CD4-positive, alpha-beta T cell treated with Interferon gamma for 1 hour (primary cell): ENCODE results near the gene RAB38.

ENCODE experiments used
- DNase-seq: peaks from one replicate; pipeline ENCODE4 v3.0.0-alpha.2; 2020

The RAB38 gene

DNA sequence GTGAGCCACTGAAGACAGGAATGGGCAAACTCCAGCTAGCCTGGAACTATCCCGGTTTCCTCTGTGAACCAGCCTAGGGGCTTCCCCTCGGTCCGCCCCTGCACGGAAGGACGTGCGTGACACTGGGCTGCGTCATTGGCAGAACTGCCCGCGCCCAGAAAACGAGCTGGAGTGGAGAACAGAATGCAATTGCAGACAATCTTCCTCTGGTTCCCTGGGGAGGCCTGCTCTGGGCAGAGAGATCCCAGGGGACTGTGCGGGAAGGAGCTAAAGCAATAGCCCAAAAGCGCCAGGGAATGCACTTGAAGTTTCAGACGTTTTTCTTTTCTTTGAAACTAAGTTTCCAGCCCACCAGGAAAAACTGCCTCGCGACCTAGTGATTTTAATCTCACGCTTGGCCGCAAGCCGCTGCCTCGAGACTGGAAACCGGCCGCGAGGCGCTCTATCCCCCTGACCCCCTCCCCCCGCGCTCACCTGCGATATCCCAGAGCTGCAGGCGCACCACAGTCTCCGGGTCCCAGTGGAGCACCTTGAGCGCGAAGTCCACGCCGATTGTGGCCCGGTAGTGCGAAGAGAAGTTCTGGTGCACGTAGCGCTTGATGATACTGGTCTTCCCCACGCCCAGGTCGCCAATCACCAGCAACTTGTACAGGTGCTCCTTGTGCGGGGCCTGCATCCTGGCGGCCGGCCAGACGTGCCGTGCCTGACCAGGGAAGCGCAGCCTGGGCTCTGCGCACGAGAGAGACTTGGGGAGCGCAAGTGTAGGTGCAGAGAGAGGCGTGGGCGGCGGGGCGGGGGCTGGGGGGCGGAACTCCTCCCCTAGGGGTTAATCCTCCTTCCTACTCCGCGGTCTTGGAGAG, at the start of gene RAB38:
Gene RAB38, minus strand, starts transcription at position 735 of the 860 bp plus-strand sequence. Its CDS starts 59 bp downstream, at position 676.
- no peak for DNase-seq

DNA sequence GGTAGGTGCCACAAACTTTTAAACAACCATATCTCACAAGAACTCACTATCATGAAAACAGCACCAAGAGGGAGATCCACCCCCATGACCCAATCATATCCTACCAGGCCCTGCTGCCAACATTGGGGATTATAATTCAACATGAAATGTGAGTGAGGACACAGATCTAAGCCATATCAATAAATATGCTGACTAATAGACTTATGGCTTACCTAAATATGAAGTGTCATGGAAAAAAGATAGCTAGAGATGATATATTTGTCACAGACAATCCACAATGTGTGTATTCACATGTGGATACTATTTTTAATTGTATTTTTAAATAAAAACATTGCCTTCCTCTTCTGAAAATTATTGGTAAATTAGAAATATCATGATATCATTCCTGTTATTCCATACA, 38.2 kb upstream of the RAB38 start:
- no peak for DNase-seq

DNA sequence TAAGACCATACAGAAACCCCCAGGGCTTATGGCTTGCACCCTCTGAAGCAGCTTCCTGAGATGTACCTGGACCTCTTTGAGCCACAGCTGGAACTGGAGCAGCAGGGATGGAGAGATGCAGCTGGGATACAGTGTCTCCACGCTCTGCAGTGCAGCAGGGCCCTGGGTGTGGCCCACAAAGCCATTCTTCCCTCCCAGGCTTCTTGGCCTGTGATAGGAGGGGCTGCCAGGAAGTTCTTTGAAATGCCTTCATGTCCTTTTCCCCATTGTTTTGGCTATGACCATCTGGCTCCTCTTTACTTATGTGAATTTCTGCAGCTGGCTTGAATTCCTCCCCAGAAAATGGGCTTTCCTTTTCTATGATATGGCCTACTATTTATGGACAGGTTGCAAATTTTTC, 37.1 kb upstream of the RAB38 start:
- no peak for DNase-seq

DNA sequence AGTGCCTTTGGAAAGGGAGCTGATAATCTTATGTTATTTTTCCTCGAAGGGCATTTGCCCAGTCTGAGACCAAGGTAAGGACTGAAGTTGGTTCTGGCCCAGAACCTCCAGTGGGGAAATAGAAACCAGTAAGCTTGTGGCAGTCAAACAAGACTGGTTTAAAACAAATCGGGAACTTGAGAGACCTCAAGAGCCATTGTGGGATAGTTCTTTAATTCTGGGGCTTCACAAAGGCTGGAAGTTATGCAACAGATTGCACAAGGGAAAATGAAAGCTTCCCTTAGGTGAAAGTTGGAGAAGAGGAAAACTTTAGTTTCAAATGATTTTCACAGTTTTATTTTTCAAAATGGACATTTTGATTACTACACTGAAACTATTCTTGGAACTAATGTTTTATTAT, 33.5 kb upstream of the RAB38 start:
- no peak for DNase-seq

DNA sequence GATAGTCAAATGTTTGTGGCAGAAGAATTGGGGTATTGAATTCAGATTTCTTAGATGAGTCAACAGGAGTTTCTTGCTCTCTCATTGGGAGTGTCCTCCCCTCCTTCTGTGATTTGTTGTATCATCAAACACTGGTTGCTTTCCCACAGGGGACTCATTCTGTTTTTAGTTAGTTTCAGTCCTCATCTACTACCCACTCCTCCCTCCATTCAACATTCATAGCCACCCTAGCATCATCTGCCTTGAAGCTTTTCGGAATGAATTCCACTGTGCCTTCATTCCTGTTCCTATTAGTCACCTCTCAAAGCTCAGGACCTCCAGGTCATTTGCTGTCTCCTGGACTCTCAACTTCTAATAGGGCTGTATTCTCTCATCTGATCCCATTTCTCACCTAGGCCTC, 31.5 kb upstream of the RAB38 start:
- DNase-seq, result no peak

DNA sequence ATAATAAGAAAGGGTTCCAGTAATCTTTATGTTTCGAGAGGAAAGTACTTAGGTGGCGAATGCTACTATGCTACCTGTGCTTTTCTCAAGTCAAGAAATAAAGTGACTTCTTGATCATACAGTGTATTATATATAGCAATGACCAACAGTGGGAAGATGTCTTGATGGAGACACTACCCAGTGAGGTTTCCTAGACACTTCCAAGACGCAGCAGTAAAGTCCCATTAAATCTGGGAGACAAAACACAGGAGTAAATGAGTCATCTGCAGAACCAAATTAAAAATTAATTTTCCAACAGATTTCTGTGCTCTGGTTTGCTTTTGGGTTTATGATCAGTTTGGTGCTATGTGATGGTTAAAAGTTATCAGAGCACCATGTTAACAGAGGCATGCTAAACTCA, 29.1 kb upstream of the RAB38 start:
- no peak for DNase-seq

DNA sequence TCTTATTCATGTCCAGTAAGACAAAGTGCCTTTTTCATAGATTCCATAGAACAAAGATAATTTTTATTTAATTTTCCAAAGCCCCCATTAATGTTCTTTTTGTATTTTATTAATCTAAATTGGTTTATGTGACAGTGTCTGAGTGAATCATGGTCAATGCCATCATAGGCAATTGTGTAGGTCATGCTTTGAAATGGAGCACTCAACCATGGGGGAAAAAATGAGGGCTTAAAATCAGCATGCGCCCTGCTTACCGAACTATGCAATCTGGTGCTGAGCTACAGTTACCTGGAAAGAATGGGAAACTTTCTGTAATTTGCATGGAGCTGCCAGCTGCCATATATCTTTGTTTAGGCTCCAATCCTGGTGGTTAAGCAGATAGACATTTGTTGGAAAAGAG, 28.4 kb upstream of the RAB38 start:
- DNase-seq, result no peak

DNA sequence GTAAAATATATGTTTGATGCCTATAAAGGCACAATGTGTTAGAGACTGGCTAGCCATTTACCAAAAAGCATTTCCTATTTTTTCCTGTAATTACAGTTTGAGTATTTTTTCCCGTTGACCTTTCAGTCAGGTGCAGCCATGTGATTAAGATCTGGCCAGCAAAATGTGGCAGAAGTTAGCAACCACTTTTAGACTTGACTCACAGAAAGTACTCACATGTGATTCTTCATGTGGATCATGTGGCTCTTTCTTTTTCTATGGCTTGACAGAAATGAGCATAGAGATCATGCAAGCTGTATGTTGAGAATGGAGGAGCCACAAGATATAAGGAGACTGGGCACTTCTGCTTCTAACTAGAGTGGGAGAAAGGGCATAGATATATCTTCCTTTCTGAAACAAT, 27.3 kb upstream of the RAB38 start:
- DNase-seq, result no peak

DNA sequence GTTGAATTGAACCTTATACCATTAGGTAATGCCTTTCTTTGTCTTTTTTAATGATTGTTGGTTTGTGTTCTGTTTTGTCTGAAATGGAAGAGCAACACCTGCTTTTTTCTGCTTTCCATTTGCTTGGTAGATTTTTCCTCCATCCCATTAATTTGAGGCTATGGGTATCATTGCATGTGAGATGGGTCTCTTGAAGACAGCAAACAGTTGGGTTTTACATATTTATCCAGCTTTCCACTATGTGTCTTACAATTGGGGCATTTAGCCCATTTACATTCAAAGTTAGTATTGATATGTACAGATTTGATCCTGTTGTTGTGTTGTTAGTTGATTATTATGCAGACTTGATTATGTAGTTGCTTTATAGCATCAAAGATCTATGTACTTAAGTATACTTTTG, 21.1 kb upstream of the RAB38 start:
- DNase-seq, result no peak

DNA sequence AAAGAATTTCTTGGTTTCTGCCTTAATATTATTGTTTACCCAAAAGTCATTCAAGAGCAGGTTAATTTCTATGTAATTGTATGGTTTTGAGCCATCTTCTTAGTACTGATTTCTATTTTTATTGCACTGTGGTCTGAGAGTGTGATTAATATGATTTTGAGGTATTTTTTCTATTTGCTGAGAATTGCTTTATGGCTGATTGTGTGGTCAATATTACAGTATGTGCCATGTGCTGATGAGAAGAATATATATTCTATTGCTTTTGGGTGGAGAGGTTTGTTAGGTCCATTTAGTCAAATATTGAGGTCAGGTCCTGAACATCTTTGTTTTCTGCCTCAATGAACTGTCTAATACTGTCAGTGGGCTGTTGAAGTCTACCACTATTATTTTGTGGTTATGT, 20.7 kb upstream of the RAB38 start:
- no peak for DNase-seq

DNA sequence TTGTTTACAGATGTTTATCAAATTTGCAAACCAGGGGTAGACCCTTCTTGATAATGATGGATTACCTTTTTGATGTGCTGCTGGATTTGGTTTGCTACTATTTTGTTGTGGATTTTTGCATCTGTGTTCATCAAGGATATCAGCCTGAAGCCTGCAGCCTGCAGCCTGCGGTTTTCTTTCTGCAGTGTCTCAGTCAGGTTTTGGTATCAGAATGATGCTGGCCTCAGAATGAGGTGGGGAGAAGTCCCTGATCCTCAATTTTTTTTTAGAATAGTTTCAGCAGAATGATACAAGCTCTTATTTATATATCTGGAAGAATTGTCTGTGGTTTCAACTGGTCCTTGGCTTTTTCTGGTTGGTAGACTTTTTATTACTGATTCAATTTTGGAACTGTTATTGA, 19.7 kb upstream of the RAB38 start:
- no peak for DNase-seq

DNA sequence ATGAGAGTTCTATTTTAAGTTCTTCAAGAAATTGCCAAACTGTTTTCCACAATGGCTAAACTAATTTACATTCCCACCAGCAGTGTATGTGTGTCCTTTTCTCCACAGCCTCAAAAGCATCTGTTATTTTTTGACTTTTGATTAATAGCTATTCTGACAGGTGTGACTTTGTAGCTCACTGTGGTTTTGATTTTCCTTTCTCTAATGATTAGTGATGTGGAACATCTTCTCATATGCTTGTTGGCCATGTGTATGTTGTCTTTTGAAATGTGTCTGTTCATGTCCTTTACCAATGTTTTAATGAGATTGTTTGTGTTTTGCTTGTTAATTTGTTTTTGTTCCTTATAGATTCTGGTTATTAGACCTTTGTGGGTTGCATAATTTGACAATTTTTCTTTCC, 18.0 kb upstream of the RAB38 start:
- DNase-seq, result no peak

DNA sequence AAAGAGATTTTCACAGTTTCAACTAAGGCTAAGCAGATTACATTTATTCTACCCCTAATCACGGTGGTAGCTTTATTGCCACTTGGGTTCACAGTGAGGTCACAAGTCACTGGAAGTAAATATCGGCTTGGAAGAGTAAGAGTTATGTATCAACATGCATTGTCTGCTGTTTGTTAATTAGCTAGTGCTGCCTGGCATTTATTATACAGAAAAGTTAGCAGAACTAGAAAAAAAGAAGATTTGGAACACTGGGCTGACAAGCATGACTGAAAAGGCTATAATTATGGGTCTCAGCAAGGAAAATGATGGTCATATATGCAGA, 13.7 kb upstream of the RAB38 start:
- no peak for DNase-seq

DNA sequence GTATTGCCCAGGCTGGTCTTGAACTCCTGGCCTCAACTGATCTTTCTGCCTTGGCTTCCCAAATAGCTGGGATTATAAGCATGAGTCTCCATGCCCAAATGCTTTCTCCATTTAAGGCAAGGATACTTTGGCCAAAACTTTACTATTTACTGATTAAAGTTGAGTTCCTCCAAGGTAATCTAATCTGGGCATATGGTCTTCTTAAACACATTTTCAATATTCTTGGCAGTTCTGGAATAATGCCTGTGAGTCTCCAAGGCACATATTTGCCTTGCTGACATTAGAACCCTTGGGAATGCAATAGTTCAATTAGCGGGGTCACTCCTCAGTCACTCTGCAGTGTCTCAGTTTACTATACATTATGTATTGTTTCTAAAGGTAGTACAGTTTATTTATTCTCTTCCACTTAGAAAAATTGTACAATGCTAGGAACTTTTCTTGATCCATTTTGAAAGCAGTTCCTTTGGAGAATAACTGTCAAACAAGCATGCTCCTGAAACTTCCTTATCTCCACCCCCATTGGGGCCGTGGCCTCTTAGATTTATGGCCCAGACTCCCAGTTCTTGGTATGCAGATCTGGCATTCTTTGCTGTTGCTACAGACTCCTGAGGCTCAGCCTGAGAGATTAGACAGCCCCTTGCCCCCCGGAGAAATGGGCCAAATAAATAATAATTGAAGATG, 13.1 kb upstream of the RAB38 start:
- no peak for DNase-seq

DNA sequence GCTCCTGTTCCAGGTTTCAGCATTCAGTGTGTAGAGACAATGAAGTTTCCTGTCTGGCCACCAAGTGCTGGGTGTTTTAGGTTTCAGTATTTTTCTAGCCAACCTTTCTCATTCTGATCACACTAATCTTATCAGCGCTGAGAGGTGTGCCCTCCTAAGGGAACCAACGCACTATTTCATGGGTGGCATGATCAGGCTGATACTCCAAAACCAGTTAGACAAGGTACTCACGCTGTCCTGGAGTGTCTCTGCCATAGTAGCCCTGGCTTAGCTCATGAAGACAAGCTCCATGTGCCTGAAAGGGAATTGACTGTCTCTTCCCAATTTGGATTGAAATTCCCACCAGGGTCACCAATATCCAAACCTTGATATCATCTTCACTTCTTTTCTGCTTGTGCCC, 8.0 kb upstream of the RAB38 start:
- no peak for DNase-seq

DNA sequence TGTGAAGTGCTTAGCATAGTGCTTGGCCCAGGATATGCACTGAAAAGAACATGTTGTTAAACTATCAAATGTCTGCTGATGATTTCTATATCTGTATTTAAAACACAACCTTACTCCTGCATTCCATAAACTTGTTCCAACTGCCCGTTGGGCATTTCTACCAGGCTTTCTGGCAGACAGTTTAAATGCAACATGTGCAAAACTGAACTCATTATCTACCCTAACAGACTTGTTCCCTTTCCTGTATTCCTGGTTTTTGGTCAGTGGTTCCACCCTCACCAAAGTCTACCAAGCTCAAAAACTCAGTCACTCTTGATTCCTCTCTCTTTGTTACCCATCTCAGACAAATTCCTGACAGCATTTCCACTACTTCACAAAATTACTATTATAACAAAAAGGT, 6.5 kb upstream of the RAB38 start:
- no peak for DNase-seq

DNA sequence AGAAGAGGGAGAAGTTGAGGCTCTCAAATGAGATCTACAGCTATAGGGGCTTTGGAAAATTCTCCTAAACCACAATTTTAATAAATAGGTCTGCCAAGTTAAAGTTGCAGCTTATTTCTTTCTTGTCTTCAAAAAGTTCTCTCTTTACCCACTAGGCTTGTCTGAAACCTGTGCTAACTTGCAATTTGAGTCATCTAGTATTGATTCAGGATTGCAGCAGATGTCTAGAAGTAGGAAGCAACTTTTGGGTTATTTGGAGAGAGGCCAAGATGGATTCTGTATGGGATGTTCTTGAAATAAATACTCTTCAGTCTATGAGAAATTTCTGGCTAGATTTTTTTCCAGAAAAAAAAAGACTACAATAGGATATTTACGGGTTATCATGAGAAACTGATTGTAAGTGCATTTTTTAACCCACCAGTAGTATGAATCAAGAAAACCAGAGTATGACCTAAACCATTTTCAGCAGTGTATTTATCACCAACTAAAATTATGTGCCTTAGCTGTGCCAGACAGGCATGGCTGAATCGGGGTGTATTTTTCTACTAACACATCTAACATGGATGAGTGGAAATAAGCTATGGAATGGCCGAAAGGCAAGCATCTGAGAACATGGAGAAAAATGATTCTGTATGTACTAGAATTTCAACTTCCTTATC, 4.9 kb upstream of the RAB38 start:
- no peak for DNase-seq

DNA sequence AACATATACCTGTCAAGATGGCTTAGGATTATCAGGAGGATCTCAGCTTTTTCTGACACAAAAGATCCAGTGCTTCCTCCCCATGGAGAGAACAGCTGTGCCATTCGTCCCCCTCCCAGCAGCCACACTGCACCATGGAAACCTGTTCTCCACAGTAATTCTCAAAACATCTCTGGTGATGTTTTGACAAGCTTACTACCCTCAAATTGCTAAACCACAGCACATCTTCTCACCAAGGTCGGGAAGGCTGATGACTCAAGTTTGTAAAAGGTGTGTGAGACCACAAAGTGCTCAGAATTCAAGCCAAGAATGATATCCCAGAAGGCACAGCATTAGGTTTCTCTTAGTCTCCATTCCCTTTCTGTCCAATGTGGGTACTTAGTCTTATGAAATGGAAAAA, 3.9 kb upstream of the RAB38 start:
- no peak for DNase-seq

DNA sequence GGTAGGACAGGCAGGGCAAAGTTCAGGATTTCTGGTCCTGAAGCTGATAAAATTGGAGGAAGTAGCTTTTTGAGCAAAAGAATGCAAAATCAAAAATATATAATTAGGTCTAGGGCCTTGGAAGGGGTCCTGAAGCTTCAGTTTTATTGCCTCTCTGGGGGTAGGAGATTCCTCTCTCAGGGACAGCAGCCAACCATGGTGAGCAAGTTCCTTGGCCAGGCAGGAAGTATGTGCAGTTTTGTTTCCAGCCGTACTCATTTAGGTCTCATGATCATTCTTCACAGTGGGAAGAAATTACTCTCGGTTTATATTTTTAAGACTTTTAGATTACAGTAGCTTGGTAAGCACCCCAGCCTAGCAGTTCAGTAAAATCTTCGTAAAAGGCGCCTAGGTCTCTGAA, 2.9 kb upstream of the RAB38 start:
- DNase-seq, result no peak

DNA sequence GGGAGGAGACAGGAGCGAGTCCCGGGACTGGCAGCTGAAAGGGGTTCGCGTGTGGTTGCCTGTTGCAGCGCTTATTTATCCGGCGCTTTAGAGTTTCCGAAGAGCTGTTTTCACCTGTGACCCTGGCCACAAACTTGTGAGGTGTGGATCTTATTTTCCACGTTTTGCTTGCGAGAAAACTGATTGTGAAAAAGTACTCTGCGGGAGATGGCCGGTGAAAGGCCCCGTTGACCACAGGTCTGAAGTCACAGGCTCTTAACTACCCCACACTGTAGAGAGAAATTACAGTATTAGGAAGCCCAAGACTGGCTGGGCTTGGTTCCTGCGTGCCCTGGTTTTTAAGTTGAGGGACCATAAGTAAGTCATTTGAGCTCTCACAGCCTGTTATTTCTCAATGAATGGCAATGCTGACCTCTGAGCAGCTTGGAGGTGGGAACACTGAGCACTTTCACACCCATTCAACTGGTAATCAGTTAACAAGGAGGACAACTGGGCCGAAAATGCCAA, 379 bp upstream of the RAB38 start:
- DNase-seq, result no peak

DNA sequence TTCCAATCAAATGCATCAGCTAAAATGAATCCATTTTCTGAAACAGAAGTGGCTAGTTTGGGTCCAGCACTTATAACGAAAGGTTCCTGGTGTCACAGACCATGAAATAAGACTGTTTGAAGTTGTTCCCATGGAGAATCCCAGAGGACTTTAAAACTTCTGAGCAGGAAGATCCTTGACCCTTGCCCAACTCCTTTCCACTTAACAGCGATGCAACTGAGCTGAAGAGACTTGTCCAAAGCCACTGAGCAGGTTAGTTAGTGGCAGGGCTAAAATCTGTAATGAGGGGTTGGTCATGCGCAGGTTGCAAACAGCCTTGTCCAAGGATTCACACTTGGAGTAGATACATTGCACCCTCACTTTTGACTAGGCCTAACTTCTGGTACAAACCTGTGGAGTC, 1.3 kb downstream of the RAB38 start:
- no peak for DNase-seq

DNA sequence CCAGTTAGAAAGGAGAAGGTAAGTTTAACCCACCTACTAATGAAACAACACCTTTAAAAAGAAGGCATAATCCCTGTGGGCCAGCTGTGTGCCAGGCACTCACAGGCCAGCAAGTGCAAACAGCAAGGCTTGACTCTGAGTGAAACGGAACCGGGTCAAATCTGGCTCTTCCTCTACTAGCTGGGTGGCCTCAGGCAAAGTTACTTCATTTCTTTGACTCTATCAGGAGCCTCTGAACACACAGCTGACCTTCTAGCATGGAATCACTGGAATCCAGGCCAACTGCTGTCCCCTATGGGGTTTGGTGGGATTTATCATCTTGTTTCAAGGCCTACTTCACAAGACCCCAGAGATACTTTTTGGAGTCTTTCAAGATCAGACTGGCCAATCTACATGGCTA, 3.3 kb downstream of the RAB38 start:
- DNase-seq, result no peak

DNA sequence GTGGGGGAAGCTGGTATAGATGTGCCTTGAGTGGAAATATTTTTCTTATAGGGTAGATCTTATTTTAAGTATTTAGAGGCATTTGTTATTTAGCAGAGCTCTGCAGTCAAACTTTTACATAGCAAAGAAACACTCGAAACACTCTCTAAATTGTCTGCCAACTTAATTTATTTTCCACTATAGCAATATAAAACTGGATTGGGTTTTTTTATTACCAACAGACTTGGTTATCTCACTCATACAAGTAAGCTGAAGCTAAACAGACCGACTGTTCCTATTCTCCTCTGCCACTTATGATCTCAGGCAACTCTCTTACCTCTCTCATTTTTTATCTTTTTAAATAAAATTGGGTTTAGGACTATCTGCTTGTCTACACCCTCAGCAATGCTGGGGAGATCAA, 4.6 kb downstream of the RAB38 start:
- DNase-seq, result no peak

DNA sequence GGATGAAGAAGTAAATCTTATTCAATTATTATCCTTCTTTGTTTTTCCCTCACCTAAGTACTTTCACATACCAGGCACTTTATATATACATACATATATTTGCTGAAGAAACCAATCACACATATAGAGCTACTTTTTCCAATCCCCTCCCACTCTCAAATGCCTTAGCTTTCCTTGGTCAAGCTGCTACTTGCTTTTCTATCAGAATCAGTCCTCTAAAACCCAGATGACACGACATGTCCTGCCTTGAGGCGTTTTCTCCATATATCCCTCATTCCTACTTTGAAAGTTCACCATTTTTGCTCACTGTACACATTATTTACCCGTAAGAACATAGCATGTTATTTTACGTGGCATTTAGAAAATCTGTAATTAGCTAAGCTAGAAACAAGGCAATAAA, 5.4 kb downstream of the RAB38 start:
- DNase-seq, result no peak
